Stimulated activated CD4-positive, alpha-beta T cell treated with anti-CD3 and anti-CD28 coated beads, Interleukin-12 subunit alpha, Interleukin-12 subunit beta, amount 100 ng/mL, for 4 hours (primary cell): Measurements from ENCODE around the gene CTIF.

Experiments used
- DNase-seq: peaks from one replicate; pipeline ENCODE4 v3.0.0-alpha.2; 2020

Gene CTIF

DNA sequence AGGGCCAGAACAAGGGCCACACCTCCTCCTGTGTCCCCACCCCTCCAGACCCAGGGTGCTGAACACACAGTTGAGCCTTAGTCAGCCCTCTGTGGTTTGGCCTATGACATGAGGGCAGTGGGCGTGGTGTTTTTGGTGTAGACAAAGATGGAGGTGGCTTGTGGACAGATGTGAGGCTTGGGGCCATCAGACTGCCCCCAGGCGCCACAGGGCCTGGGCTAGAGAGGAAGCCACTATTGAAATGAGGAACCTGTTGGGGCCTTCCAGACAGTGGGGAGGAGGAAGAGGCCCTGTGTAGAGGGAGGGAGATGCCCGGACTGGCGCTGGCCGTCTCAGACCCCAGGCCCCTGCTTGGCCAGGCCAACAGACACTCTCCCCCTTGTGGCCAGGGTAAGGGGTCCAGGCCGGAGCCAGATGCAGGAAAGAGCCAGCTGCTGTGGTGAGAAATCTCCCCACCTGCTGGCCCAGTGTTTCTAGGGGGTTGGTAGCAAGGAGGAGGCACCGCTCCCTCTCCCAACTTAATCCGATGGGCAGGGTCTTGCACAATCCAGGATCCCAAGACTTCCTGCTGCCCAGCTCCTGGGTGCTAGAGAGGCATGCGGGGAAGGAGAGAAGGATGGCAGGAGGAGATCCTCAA lies 358.2 kb downstream of the CTIF start:
- no peak for DNase-seq

DNA sequence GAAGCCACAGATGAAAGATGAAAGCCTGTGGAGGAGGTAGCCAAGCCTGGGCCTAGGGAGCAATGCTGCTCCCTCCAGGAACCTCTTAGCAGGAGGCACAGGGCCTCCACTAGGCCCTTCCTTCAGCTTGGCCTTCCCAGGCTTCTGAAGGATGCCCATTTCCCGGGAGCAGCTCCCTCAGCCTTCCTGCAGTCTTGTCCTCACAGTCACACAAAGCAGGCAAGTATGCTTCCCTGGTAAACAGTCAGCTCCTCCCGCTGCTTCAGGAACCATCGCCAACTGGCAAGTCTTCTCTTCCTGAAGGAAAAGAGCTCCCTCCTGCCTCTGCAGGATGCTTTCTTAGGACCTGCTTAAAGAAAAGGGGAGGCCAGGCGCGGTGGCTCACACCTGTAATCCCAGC lies 358.7 kb downstream of the CTIF start:
- DNase-seq, result no peak

DNA sequence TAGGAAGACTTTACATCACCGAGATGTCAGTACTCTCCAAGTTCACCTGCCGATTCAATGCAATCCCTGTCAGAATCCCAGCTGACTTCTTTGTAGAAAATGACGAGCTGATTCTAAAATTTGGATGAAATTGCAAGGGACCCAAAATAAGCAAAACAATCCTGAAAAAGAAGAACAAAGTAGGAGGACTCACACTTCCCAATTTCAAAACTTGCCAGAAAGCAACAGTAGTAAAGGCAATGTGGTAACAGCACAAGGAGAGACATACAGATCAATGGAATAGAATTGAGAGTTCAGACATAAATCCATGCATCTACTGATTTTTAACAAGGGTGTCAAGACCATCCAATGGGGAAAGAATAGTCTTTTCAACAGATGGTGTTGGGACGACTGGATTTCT lies 359.7 kb downstream of the CTIF start:
- DNase-seq, result no peak

DNA sequence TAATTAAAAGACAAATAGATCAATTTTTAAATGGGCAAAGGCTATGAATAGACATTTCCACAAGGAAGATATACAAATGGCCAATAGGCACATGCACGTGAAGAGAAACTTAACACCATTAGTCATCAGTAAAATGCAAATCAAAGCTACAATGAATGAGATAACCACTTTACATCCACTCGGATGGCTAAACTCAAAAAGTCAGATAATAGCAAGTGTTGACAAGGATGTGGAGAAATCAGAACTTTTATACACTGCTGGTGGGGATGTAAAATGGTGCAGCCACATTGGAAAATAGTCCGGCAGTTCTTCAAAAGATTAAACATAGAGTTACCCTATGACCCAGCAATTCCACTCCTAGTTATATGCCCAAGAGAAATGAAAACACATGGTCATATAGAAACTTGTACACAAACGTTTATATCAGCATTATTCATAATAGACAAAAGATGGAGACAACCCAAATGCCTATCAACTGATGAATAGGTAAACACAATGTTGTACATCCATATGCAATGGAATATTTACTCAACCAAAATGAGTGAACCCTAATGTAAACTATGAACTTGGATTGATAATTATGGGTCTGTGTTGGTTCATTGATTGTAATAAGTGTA lies 360.8 kb downstream of the CTIF start:
- no peak for DNase-seq

DNA sequence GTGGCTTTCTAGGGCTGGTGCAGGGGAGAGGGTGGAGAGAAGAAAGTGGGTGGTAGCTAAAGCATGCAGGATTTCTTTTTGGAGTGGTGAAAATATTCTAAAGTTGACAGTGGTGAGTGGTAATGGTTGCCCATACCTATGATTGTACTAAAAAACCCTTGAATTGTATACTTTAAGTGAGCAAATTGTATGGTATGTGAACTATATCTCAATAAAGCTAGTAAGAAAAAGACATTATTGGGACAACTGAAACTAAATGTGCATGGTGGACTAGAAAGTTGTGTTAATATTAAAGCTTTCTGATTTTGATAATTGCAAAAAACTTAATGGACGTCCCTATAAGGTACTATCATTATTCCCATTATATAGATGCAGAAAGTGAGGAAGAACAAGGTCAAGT lies 361.6 kb downstream of the CTIF start:
- DNase-seq, result no peak

DNA sequence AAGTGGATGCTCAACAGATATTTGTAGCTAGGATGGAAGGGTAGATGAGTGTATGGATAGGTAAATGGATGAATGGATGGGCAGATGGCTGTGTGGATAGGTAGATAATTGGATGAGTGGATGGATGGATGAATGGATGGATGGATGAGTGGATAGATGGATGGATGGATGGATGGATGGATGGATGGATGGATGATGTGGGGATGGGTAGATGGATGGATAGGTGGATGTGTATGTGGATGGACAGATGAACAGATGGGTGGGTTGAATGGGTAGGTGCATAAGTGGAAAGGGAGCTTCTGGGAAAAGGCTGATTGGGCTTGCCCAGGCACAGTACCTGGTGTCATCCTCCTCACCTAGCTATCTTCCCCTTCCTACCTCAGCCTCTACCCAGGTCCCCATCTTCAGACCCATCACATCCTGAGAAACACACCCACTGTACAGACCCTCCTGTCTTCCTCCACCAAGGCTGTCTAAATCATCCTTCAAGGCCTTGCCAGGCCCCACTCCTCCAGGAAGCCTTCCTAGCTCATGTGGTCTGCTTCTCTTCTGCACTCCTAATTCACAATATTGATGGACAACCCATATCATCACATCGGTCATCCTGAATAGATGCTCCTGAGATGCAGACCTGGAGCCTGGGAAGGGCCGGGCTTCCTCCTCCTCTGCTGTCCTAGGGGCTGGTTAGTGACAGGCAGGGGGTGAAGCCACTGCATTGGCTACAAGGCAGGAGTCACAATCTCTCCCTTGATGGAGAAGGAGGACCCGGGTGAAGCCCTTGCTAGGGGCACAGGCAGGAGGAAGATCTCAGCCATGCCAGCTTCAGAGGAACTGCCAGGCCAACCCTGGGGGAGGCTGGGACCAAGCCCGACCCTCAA lies 362.6 kb downstream of the CTIF start:
- DNase-seq, result no peak

DNA sequence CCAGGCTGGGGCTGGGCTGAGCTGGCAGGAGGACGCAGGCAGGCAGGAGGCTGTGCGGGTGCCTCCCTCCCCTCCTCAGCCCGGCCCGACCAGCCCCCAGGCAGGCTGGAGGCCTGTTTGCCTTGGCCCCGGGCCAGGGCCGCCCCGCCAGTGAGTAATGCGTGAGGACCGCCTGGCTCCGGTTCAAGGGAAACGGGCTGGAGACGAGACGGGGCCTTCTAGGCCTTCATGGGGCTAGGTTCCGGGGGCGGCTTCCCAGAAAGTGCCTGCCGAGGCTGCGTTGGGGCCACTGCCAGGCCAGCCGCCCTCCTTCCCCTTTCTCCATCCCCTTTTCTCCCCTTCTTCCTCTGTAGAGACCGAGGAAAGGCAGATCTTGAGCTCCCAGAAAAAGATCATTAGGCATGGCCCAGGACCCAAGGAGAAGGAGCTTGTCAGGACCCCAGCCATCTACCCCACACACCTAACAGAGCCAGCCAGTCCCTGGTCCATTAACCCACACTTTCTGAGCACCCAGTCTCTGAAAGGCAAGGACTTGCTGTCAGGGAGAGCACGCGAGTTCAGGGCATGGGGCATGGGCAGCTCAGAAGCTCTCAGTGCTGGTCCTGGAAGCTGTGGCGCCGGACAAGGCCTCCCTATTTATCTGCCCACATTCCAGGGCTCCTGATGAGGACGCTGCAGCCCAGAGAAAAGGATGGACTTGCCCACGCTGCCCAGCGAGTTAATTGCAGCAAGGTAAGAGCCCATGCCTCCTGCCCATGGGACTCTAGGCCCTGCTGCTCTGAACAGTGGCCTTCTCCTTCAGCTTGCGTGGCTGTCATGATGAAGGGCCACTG lies 363.4 kb downstream of the CTIF start:
- DNase-seq, result no peak

DNA sequence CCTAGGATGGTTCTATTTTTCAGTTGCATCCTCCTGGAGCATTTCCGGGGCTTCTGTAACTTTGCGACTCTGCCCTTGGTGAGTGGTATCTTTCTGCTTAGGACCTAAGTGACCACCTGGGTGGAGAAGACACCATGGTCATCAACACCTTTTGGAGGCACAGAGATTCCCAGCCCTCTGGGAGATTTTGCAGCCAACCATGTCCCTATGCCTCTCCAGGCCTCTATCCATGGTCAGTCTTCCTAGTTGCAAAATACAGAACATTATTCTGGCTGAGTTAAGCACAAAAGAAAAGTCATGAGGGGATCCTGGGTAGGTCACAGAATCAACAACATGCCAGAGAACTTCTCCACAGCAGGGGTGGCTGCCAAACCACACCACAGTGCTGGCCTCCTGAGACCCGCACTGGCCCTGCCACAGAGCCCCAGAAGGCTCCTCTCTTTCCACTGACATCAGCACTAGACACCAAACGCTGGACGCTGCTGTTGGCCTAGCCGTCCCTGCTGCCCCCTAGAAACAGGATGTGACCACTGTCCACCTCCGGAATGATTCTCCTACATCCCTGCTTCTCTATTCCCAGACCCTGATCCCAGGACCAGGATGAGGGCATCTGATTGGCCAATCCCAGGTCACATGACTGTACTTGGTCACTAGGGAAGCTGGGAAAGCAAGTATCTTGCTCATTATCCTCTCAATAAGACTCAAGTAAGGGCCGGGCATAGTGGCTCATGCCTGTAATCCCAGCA lies 364.2 kb downstream of the CTIF start:
- DNase-seq, result no peak

DNA sequence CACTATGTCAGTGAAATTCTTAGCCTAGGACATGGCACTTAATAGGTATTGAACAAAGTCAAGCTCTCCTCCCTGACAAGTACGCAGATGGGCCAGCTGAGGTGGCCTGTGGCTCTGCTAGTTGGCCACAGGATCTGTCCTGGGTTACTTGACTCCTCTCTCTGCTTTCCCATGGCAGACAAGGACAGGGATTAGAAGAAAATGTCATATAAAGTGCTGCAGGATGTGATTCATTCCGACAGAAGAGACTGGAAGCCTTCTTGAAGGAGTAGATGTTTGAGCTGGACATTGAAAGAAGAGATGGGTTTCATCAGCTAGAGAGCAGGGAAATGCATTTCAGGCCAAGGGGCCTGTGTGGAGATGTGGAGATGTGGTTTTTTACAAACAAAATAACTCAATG lies 365.3 kb downstream of the CTIF start:
- no peak for DNase-seq

DNA sequence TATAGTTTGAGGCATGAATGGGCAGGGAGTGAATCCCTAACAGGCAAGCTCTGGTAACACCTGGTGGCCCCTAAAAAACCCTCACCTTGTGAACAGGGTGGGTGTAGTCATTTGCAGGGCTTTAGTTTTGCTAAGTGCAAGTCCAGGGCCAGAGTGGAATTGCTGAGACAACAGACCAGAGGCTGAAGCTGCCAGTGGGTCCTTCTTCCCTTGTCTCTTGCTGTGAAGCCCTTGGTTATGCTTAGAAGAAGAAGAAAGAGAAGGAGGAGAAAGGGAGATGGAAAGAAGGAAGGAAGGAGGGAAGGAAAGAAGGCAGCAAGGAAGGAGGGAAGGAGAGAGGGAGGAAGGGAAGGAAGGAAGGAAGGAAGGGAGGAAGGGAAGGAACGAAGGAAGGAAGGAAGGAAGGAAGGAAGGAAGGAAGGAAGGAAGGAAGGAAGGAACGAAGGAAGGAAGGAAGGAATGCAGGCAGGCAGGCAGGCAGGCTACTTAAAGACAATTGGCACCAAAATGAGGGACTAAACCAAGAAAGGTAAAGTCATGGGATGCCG lies 366.1 kb downstream of the CTIF start:
- DNase-seq, result no peak

DNA sequence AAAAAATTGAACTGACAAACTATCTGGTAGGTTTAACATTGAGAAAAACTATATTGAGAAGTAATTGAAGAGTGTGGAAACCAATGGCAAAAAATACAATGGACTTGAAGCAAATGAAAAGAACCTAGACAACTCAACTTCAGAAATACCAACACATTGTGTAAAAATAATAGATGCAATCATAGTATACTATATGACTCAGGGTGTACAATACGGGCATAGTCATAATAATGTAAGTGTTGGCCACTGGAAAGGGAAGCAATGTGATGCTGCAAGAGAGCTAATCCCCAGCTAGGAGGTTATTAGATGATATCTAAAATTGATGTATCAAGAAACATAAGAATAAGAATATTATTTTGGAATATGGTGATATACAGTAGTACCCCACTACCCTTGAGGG lies 366.7 kb downstream of the CTIF start:
- no peak for DNase-seq

DNA sequence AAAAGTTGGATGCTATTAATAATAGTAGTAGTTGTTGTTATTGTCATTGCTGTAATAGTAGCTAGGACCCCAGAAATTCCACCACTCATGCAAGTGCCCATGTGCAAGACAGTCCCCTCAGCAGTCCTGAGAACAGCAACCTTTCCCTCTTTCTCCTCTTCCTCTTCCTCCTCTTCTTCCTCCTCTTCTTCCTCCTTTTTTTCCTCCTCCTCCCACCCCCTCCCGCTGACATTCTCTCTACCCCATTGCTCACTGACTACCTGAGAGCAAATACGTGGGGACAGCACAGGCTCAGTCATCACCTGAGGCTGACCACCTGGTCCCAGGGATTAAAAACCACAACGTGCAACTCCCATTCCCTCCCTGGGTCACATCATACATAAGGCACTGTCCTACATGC lies 370.1 kb downstream of the CTIF start:
- DNase-seq, result no peak

DNA sequence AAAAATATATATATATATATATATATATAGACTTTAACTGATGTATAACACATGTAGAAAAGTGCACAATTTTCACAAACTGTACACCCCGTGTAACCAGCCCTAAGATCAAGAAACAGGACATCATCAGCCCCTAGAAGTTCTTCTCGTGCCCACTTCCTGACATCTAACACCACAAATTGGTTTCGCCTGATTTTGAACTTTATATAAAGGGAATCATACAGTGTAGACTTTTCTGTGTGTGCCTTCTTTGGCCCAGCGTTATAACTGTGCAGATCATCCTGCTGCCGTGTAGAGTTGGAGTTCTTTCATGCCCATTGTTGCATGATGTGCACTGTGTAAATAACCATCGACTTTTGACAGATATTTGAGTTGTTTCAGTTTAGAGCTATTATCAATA lies 370.9 kb downstream of the CTIF start:
- DNase-seq, result no peak

DNA sequence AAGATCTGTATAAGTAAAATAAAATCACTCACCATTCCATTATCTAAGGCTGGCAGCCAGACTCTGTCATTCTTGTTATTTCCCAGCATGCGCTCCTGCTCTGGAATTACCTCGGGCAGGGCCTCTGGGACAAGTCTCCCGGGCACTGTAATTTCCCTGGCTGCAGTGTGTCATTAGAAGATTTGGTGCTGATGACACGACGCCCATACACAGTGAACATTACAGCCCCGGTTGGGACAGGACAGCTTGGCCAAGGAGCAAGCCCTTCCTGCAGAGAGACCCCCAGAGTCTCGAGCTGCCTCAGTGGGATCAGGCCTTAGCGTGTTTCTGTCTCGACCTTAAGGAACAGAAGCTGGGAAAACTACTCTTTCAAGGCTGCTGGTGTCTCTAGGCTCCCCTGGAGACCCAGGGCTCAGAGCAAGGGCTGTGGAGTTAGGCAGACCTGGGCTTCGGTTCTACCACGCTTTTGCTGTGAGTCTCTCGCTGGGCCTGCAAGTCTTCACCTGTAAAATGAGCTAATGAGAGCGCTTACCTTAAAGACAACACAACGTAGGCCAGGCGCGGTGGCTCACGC lies 372.2 kb downstream of the CTIF start:
- DNase-seq, result no peak
